Measurements from ENCODE around the gene KPNA1. TPM values are rescaled to one million over a fixed set of nuclear protein-coding genes. Genes with fewer than 3 reads are reported as not detected.
"Not testable (repeated sequence)": the region's sequence is repeated elsewhere in the genome, so short reads cannot be mapped to it uniquely, and the experiment has no call there.

The KPNA1 gene
- total and polyA plus RNA-seq, 8 donors = 39.6 to 71.4 (median 45.0) TPM

DNA sequence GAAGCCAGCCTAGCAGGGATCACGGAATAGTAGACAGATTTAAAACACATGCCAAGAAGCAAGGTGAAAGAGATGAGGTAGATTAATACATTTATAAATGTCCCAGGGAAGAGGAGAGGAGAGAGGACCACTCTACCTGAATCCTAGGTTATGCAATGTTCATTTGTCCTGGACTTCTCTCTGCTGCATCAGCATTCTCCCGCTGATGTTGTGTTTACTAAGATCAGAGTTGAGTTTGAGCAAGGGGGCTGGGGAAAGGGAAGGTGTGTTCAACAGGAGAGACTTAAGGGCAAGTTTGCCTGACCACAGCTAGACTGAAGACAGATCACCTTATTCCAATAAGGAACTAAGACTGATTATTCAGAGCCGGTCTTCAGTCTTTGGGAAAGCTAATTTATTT is 1.1 kb upstream of the KPNA1 start:
- peaks cover 11 to 34% of the 10 kb centered on the region in 2 donors for H3K4me1 ChIP-seq
- H3K27ac ChIP-seq = no peak overlapping the region
- H3K9me3 ChIP-seq = no peaks in the 10 kb centered on the region
- DNase-seq (no peak), ATAC-seq (no peak)
- H3K36me3 ChIP-seq = no peaks in the 10 kb centered on the region
- no peaks in the 10 kb centered on the region for H3K27me3 ChIP-seq
- H3K4me3 ChIP-seq = no peak overlapping the region
- intact Hi-C loops (cut with DNase I) = no loop called here
- TF ChIP-seq, protein P1, sequence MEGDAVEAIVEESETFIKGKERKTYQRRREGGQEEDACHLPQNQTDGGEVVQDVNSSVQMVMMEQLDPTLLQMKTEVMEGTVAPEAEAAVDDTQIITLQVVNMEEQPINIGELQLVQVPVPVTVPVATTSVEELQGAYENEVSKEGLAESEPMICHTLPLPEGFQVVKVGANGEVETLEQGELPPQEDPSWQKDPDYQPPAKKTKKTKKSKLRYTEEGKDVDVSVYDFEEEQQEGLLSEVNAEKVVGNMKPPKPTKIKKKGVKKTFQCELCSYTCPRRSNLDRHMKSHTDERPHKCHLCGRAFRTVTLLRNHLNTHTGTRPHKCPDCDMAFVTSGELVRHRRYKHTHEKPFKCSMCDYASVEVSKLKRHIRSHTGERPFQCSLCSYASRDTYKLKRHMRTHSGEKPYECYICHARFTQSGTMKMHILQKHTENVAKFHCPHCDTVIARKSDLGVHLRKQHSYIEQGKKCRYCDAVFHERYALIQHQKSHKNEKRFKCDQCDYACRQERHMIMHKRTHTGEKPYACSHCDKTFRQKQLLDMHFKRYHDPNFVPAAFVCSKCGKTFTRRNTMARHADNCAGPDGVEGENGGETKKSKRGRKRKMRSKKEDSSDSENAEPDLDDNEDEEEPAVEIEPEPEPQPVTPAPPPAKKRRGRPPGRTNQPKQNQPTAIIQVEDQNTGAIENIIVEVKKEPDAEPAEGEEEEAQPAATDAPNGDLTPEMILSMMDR (IDR thresholded peaks at IDR 0.05) = no peak

DNA sequence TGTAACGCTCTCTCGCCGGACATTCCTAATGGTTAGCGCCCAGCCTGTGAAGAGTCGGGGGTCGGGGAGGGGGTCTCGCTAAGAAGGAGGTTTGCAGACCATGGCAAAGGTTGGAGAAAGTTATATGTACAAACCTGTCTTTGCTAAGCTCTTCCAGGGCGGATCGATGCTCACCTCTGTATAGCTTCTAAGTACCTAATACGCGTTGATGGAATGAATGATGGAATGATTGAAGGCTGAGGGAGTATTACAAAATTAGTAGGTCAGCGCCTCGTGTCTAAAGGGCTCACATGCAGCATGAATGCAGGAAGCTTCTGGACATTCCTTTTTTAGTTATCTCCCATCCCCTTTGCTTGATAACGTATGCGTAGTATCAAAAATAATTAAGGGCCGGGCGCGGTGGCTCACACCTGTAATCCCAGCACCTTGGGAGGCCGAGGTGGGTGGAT is 305 bp upstream of the KPNA1 start:
- intact Hi-C loops (cut with DNase I) = no loop called here
- TF ChIP-seq, protein P1 (IDR thresholded peaks at IDR 0.05) = no peak
- Histone ChIP-seq H3K9me3 (no peaks in the 10 kb centered on the region), H3K27me3 (no peaks in the 10 kb centered on the region), H3K4me3 (peak overlapping the region; percentile 78 to 83), H3K27ac (peak overlapping the region; percentile 95 to 97), H3K36me3 (no peaks in the 10 kb centered on the region), H3K4me1 (peaks cover 11 to 42% of the 10 kb centered on the region in 2 donors)
- no peak for ATAC-seq
- DNase-seq = no peak

DNA sequence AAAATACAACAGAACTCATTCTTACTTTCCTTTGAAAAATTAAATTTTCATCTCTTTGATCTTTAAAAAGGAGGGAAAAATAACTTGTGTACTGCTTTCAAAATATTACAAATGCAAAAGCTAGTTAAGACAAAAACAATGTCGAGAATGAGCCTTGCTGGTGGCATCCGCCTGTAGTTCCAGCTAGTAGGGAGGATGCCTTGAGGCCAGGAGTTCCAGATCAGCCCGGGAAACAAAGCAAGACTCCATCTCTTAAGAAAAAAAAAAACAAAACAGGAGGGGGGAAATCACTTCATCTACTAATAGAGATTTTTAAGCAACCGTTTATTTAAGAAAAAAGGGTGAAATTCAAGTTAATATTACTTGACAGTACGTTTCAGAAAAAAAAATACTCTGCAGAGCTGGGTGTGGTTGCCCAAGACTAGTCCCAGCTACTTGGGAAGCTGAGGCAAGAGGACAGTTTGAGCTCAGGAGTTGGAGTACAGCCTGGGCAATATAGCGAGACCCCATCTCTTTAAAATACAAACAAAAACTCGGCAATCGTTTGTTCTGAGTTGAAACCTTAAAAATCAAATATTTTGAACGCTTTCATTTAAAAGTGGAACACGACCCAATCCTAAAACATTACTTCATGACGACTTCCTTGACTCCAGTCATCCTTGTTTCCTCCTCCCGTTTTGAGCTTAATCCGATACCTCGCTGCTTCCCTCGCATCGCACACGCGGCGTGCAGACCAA is 1.2 kb downstream of the KPNA1 start:
- Histone ChIP-seq H3K36me3 (no peaks in the 10 kb centered on the region), H3K9me3 (no peaks in the 10 kb centered on the region), H3K4me1 (peaks cover 11 to 46% of the 10 kb centered on the region in 2 donors), H3K27me3 (no peaks in the 10 kb centered on the region), H3K27ac (peak overlapping the region; percentile 95 to 97), H3K4me3 (peak overlapping the region; percentile 78 to 83)
- intact Hi-C loops (cut with DNase I) = no loop called here
- no peak for ATAC-seq
- TF ChIP-seq, protein P1 (IDR thresholded peaks at IDR 0.05) = no peak
- DNase-seq = no peak

DNA sequence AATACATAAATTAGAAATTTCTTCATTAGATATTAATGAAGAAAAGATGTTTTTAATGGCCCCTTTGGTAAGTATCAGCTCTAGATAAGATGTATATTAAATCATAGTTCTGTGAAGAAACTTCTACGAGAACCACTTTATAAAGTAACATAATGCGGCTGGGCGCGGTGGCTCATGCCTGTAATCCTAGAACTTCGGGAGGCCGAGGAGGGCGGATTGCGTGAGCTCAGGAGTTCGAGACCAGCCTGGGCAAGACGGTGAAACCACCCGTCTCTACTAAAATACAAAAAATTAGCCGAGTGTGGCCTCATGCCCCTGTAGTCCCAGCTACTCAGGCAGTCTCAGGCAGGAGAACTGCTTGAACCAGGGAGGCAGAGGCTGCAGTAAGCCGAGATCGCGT is 2.5 kb downstream of the KPNA1 start:
- H3K4me3 ChIP-seq = no peak overlapping the region
- no peaks in the 10 kb centered on the region for H3K9me3 ChIP-seq
- ATAC-seq = no peak
- no peak for DNase-seq
- peaks cover 11 to 46% of the 10 kb centered on the region in 2 donors for H3K4me1 ChIP-seq
- H3K36me3 ChIP-seq = no peaks in the 10 kb centered on the region
- no peaks in the 10 kb centered on the region for H3K27me3 ChIP-seq
- TF ChIP-seq, protein P1 (IDR thresholded peaks at IDR 0.05) = no peak
- no peak overlapping the region for H3K27ac ChIP-seq
- intact Hi-C loops (cut with DNase I) = no loop called here

DNA sequence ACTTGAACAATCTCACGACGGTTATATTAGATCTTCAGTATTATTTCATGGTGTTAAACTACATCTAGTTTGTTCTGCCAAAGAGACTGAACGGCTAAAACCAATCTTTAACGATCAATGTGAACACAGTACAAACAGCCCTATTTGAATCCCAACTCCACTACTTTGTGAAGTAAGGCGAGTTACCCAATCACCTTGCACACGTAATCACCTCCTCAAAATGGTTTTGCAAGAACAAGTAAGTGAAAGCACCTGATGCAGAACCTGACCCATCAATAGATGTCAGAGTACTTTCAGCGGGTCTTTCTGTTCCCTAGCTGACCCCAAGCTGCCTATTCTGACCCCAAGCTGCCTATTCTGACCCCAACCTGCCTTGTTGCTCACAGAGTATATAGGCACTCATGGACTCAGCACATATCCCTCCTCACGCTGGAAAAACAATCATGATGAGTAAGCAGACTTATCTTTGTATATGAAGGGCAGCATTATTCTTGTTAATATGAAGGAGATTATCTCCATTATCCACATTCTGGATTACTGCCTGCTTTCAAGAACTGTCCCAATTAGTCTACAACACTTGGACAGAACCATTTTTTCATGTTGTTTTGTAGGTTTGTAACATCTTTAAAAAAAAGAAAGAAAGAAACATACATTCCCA is 3.7 kb downstream of the KPNA1 start:
- TF ChIP-seq, protein P1 (IDR thresholded peaks at IDR 0.05) = no peak
- ATAC-seq = peak; percentile 4
- Histone ChIP-seq H3K27ac (peak overlapping the region in 1 of 2 donors; percentile 5), H3K36me3 (no peaks in the 10 kb centered on the region), H3K4me1 (peaks cover 11 to 46% of the 10 kb centered on the region in 2 donors), H3K4me3 (no peak overlapping the region), H3K9me3 (no peaks in the 10 kb centered on the region), H3K27me3 (no peaks in the 10 kb centered on the region)
- intact Hi-C loops (cut with DNase I) = no loop called here
- no peak for DNase-seq

DNA sequence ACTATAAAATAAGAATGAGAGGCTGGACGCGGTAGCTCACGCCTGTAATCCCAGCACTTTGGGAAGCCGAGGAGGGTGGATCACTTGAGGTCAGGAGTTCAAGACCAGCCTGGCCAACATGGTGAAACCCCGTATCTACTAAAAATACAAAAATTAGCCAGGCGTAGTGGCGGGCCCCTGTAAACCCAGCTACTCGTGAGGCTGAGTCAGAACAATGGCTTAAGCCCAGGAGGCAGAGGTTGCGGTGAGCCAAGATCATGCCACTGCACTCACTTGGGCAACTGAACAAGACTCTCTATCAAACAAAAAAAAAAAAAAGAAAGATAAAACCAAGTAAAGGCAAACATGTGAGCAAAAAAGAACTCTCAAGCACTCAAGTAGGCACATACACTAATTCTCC is 5.8 kb downstream of the KPNA1 start:
- H3K4me3 ChIP-seq; DNase-seq; H3K9me3 ChIP-seq; intact Hi-C loops (cut with DNase I); H3K36me3 ChIP-seq; H3K27me3 ChIP-seq; H3K27ac ChIP-seq: not testable (repeated sequence)
- peaks cover 11 to 42% of the 10 kb centered on the region in 2 donors for H3K4me1 ChIP-seq
- ATAC-seq = peak; percentile 35

Measured in left lung (tissue), 10 donors.